ENCODE data around the gene MICAL2. TPM values are rescaled to one million over a fixed set of nuclear protein-coding genes. Genes with fewer than 3 reads are reported as not detected.

Gene MICAL2
- total RNA-seq, 1 experiment from 2014 or later, result 247 TPM

GRCh38 chr11:12094872-12095800, 15.3 kb upstream of the MICAL2 start:
- H3K9me3 ChIP-seq, result no peaks in the 10 kb centered on the region
- no peaks in the 10 kb centered on the region for H3K27me3 ChIP-seq (replicated peaks; ENCODE audit: control insufficient read depth, insufficient read depth, low read length)
- no peak overlapping the region for H3K27ac Mint-ChIP-seq (ENCODE audit: unreplicated experiment)
- no peak for TF ChIP-seq CTCF (IDR thresholded peaks at IDR 0.05; ENCODE audit: insufficient read depth in 1 of 2, low read depth in 1 of 2, low read length in 1 of 2, severe bottlenecking in 1 of 2, unreplicated experiment in 1 of 2)
- no peaks in the 10 kb centered on the region for H3K27me3 Mint-ChIP-seq (ENCODE audit: insufficient read depth, unreplicated experiment)
- peaks cover 44% of the 10 kb centered on the region for H3K4me1 Mint-ChIP-seq (ENCODE audit: low read depth, unreplicated experiment)
- peaks cover 5% of the 10 kb centered on the region for H3K36me3 Mint-ChIP-seq (ENCODE audit: insufficient read depth, unreplicated experiment)
- no peak overlapping the region for H3K4me3 ChIP-seq (ENCODE audit: low read depth, low read length)
- H3K4me1 ChIP-seq, result peaks cover 29% of the 10 kb centered on the region
- POLR2A ChIA-PET, result no interaction called here
- H3K9me3 Mint-ChIP-seq (ENCODE audit: unreplicated experiment), result peaks cover 9% of the 10 kb centered on the region
- CTCF ChIA-PET, result no interaction called here
- intact Hi-C loops (cut with micrococcal nuclease; ENCODE audit: unreplicated experiment), result no loop called here
- H3K4me3 Mint-ChIP-seq (ENCODE audit: unreplicated experiment), result no peak overlapping the region
- BruUV-seq (replicated peaks), result no TSS peak
- no peak for DNase-seq
- no peaks in the 10 kb centered on the region for H3K36me3 ChIP-seq (ENCODE audit: control insufficient read depth, insufficient read depth, low read length)

GRCh38 chr11:12097219-12097618, 13.2 kb upstream of the MICAL2 start:
- H3K9me3 Mint-ChIP-seq (ENCODE audit: unreplicated experiment), result no peaks in the 10 kb centered on the region
- ChIA-PET CTCF (no interaction called here), POLR2A (no interaction called here)
- no peak overlapping the region for H3K4me3 Mint-ChIP-seq (ENCODE audit: unreplicated experiment)
- Histone ChIP-seq H3K4me3 (ENCODE audit: low read depth, low read length) (no peak overlapping the region), H3K36me3 (ENCODE audit: control insufficient read depth, insufficient read depth, low read length) (no peaks in the 10 kb centered on the region), H3K9me3 (no peaks in the 10 kb centered on the region), H3K27me3 (replicated peaks; ENCODE audit: control insufficient read depth, insufficient read depth, low read length) (no peaks in the 10 kb centered on the region), H3K4me1 (peaks cover 10% of the 10 kb centered on the region)
- no peak for DNase-seq
- intact Hi-C loops (cut with micrococcal nuclease; ENCODE audit: unreplicated experiment), result no loop called here
- no peaks in the 10 kb centered on the region for H3K27me3 Mint-ChIP-seq (ENCODE audit: insufficient read depth, unreplicated experiment)
- no peak for TF ChIP-seq CTCF (IDR thresholded peaks at IDR 0.05; ENCODE audit: insufficient read depth in 1 of 2, low read depth in 1 of 2, low read length in 1 of 2, severe bottlenecking in 1 of 2, unreplicated experiment in 1 of 2)
- no TSS peak for BruUV-seq (replicated peaks)
- H3K27ac Mint-ChIP-seq (ENCODE audit: unreplicated experiment), result no peak overlapping the region
- H3K4me1 Mint-ChIP-seq (ENCODE audit: low read depth, unreplicated experiment), result peaks cover 41% of the 10 kb centered on the region
- H3K36me3 Mint-ChIP-seq (ENCODE audit: insufficient read depth, unreplicated experiment), result peaks cover 5% of the 10 kb centered on the region

GRCh38 chr11:12098601-12099000, 11.8 kb upstream of the MICAL2 start:
- peaks cover 13% of the 10 kb centered on the region for H3K4me1 ChIP-seq
- BruUV-seq (replicated peaks), result no TSS peak
- Mint-ChIP-seq H3K27me3 (ENCODE audit: insufficient read depth, unreplicated experiment) (no peaks in the 10 kb centered on the region), H3K4me3 (ENCODE audit: unreplicated experiment) (no peak overlapping the region), H3K27ac (ENCODE audit: unreplicated experiment) (no peak overlapping the region), H3K9me3 (ENCODE audit: unreplicated experiment) (no peaks in the 10 kb centered on the region), H3K36me3 (ENCODE audit: insufficient read depth, unreplicated experiment) (no peaks in the 10 kb centered on the region), H3K4me1 (ENCODE audit: low read depth, unreplicated experiment) (peaks cover 46% of the 10 kb centered on the region)
- TF ChIP-seq CTCF (IDR thresholded peaks at IDR 0.05; ENCODE audit: insufficient read depth in 1 of 2, low read depth in 1 of 2, low read length in 1 of 2, severe bottlenecking in 1 of 2, unreplicated experiment in 1 of 2), result no peak
- H3K9me3 ChIP-seq, result no peaks in the 10 kb centered on the region
- intact Hi-C loops (cut with micrococcal nuclease; ENCODE audit: unreplicated experiment), result no loop called here
- ChIA-PET POLR2A (no interaction called here), CTCF (interaction anchor here (0.7 kb wide), 1 partner anchor 25 kb away, joined by 5 read pairs; no protein-coding TSS in a partner anchor)
- no peak overlapping the region for H3K4me3 ChIP-seq (ENCODE audit: low read depth, low read length)
- no peak for DNase-seq
- no peaks in the 10 kb centered on the region for H3K36me3 ChIP-seq (ENCODE audit: control insufficient read depth, insufficient read depth, low read length)
- H3K27me3 ChIP-seq (replicated peaks; ENCODE audit: control insufficient read depth, insufficient read depth, low read length), result no peaks in the 10 kb centered on the region

Data from Caco-2 (cell line).